ENCODE results near the gene ZSCAN25. TPM values are rescaled to one million over a fixed set of nuclear protein-coding genes. Genes with fewer than 3 reads are reported as not detected.

ZSCAN25 gene
- polyA plus RNA-seq, 1 donor from 2014 or later = 12.2 TPM

DNA sequence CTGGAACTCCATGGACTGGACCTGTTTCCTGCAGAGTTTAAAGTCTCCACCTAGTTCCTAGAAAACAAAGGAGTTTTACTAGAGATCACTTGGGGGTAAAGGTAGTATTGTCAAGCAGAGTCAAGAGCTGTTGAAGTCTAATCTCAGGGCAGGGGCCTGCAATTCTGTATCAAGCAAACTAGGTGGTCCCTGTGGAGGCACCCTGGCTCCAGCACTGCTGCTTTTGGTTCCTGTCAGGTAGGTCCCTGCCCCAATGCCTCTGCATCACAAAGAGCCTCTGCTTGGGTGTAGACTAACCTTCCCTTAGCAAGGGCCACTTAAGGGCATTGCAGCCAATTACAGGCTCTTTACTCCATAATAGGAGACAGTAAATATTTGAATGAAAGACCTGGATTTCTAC, 22.5 kb downstream of the ZSCAN25 start:
- Histone ChIP-seq H3K9me2 (ENCODE audit: insufficient read depth, low read length) (no peaks in the 10 kb centered on the region), H3K27ac (ENCODE audit: low read length) (no peak overlapping the region), H3K9me3 (ENCODE audit: low read length) (no peaks in the 10 kb centered on the region), H3K4me2 (ENCODE audit: low read length) (no peak overlapping the region), H4K20me1 (ENCODE audit: insufficient read depth) (no peaks in the 10 kb centered on the region), H3K27me3 (ENCODE audit: insufficient read depth, low read depth, low read length) (no peaks in the 10 kb centered on the region), H3K4me3 (ENCODE audit: low read length) (no peak overlapping the region), H3F3A (ENCODE audit: insufficient read depth, low read length, poor library complexity, severe bottlenecking) (no peaks in the 10 kb centered on the region), H3K9ac (ENCODE audit: low read length) (no peak overlapping the region), H3K36me3 (ENCODE audit: insufficient read depth, low read length) (no peaks in the 10 kb centered on the region), H3K79me2 (replicated peaks; ENCODE audit: insufficient read depth, low read length) (no peaks in the 10 kb centered on the region), H2AFZ (ENCODE audit: low read depth, low read length) (no peak overlapping the region)
- TF ChIP-seq MXI1 (conservative IDR thresholded peaks at IDR 0.05; ENCODE audit: poor library complexity, severe bottlenecking) (no peak), POLR2AphosphoS5 (IDR thresholded peaks at IDR 0.05) (no peak), RAD21 (conservative IDR thresholded peaks at IDR 0.05) (no peak), SMC3 (conservative IDR thresholded peaks at IDR 0.05; ENCODE audit: poor library complexity) (no peak), EZH2 (IDR thresholded peaks at IDR 0.05; ENCODE audit: borderline replicate concordance, insufficient read depth, low read length, poor library complexity, severe bottlenecking) (no peak), EP300 (conservative IDR thresholded peaks at IDR 0.05; ENCODE audit: poor library complexity, severe bottlenecking) (no peak), TAF1 (IDR thresholded peaks at IDR 0.05; ENCODE audit: low read depth) (no peak)
- TF ChIP-seq, protein P1, sequence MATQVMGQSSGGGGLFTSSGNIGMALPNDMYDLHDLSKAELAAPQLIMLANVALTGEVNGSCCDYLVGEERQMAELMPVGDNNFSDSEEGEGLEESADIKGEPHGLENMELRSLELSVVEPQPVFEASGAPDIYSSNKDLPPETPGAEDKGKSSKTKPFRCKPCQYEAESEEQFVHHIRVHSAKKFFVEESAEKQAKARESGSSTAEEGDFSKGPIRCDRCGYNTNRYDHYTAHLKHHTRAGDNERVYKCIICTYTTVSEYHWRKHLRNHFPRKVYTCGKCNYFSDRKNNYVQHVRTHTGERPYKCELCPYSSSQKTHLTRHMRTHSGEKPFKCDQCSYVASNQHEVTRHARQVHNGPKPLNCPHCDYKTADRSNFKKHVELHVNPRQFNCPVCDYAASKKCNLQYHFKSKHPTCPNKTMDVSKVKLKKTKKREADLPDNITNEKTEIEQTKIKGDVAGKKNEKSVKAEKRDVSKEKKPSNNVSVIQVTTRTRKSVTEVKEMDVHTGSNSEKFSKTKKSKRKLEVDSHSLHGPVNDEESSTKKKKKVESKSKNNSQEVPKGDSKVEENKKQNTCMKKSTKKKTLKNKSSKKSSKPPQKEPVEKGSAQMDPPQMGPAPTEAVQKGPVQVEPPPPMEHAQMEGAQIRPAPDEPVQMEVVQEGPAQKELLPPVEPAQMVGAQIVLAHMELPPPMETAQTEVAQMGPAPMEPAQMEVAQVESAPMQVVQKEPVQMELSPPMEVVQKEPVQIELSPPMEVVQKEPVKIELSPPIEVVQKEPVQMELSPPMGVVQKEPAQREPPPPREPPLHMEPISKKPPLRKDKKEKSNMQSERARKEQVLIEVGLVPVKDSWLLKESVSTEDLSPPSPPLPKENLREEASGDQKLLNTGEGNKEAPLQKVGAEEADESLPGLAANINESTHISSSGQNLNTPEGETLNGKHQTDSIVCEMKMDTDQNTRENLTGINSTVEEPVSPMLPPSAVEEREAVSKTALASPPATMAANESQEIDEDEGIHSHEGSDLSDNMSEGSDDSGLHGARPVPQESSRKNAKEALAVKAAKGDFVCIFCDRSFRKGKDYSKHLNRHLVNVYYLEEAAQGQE (IDR thresholded peaks at IDR 0.05; ENCODE audit: borderline replicate concordance) = no peak
- TF ChIP-seq, protein P2, sequence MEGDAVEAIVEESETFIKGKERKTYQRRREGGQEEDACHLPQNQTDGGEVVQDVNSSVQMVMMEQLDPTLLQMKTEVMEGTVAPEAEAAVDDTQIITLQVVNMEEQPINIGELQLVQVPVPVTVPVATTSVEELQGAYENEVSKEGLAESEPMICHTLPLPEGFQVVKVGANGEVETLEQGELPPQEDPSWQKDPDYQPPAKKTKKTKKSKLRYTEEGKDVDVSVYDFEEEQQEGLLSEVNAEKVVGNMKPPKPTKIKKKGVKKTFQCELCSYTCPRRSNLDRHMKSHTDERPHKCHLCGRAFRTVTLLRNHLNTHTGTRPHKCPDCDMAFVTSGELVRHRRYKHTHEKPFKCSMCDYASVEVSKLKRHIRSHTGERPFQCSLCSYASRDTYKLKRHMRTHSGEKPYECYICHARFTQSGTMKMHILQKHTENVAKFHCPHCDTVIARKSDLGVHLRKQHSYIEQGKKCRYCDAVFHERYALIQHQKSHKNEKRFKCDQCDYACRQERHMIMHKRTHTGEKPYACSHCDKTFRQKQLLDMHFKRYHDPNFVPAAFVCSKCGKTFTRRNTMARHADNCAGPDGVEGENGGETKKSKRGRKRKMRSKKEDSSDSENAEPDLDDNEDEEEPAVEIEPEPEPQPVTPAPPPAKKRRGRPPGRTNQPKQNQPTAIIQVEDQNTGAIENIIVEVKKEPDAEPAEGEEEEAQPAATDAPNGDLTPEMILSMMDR (IDR thresholded peaks at IDR 0.05; ENCODE audit: poor library complexity, severe bottlenecking) = no peak

DNA sequence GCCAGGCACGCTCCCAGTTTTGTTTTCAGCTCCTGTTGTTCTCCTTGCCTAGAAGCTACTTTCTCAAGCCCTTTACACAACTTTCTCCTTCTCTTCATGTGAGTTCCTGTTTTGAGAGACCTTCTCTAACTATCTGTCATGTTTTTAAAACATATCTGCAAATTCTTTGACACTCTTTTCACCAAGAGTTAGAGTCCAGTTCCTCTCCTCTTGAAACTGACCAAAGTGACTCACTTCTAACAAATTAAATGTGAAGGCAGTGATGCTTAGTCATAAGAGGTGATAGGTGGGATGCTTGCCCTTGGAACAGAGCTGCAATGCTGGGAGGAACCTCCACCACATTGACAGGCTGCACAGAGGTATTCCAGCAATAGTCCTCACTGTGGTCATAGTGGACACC, 25.3 kb downstream of the ZSCAN25 start:
- Histone ChIP-seq H3K9ac (ENCODE audit: low read length) (no peak overlapping the region), H3F3A (ENCODE audit: insufficient read depth, low read length, poor library complexity, severe bottlenecking) (no peaks in the 10 kb centered on the region), H3K36me3 (ENCODE audit: insufficient read depth, low read length) (no peaks in the 10 kb centered on the region), H3K27me3 (ENCODE audit: insufficient read depth, low read depth, low read length) (no peaks in the 10 kb centered on the region), H3K79me2 (replicated peaks; ENCODE audit: insufficient read depth, low read length) (no peaks in the 10 kb centered on the region), H4K20me1 (ENCODE audit: insufficient read depth) (no peaks in the 10 kb centered on the region), H3K4me2 (ENCODE audit: low read length) (no peak overlapping the region), H3K9me2 (ENCODE audit: insufficient read depth, low read length) (no peaks in the 10 kb centered on the region), H3K4me3 (ENCODE audit: low read length) (no peak overlapping the region), H3K9me3 (ENCODE audit: low read length) (no peaks in the 10 kb centered on the region), H3K27ac (ENCODE audit: low read length) (no peak overlapping the region), H2AFZ (ENCODE audit: low read depth, low read length) (no peak overlapping the region)
- TF ChIP-seq, protein P2 (IDR thresholded peaks at IDR 0.05; ENCODE audit: poor library complexity, severe bottlenecking) = no peak
- TF ChIP-seq, protein P1 (IDR thresholded peaks at IDR 0.05; ENCODE audit: borderline replicate concordance) = no peak
- TF ChIP-seq EZH2 (IDR thresholded peaks at IDR 0.05; ENCODE audit: borderline replicate concordance, insufficient read depth, low read length, poor library complexity, severe bottlenecking) (no peak), POLR2AphosphoS5 (IDR thresholded peaks at IDR 0.05) (no peak), TAF1 (IDR thresholded peaks at IDR 0.05; ENCODE audit: low read depth) (no peak), MXI1 (conservative IDR thresholded peaks at IDR 0.05; ENCODE audit: poor library complexity, severe bottlenecking) (no peak), SMC3 (conservative IDR thresholded peaks at IDR 0.05; ENCODE audit: poor library complexity) (no peak), RAD21 (conservative IDR thresholded peaks at IDR 0.05) (no peak), EP300 (conservative IDR thresholded peaks at IDR 0.05; ENCODE audit: poor library complexity, severe bottlenecking) (no peak)

All from neural cell (in vitro differentiated cells).